IPS-15b (cell line): ENCODE data around the gene CUX1.
"Not testable (repeated sequence)": the region's sequence is repeated elsewhere in the genome, so short reads cannot be mapped to it uniquely, and the experiment has no call there.

ENCODE experiments used
- H3K27me3 ChIP-seq: one replicate; pipeline ENCODE4 v1.6.1; 2013; ENCODE audit warnings: low read length; ENCODE audit not compliant: control insufficient read depth, insufficient read depth
- H3K36me3 ChIP-seq: one replicate; pipeline ENCODE4 v1.6.1; 2013; ENCODE audit warnings: low read length; ENCODE audit not compliant: control insufficient read depth, insufficient read depth
- H3K4me1 ChIP-seq: one replicate; pipeline ENCODE4 v1.6.1; 2013; ENCODE audit warnings: mild to moderate bottlenecking, low read length; ENCODE audit not compliant: control insufficient read depth, insufficient read depth
- H3K4me3 ChIP-seq: one replicate; pipeline ENCODE4 v1.5.1; 2013; ENCODE audit warnings: low read depth, low read length
- H3K9ac ChIP-seq: one replicate; pipeline ENCODE4 v1.6.1; 2013; ENCODE audit warnings: low read depth, mild to moderate bottlenecking, low read length
- H3K9me3 ChIP-seq: one replicate; pipeline ENCODE4 v1.6.1; 2013; ENCODE audit warnings: mild to moderate bottlenecking, low read length; ENCODE audit not compliant: control insufficient read depth, insufficient read depth

Gene CUX1

DNA sequence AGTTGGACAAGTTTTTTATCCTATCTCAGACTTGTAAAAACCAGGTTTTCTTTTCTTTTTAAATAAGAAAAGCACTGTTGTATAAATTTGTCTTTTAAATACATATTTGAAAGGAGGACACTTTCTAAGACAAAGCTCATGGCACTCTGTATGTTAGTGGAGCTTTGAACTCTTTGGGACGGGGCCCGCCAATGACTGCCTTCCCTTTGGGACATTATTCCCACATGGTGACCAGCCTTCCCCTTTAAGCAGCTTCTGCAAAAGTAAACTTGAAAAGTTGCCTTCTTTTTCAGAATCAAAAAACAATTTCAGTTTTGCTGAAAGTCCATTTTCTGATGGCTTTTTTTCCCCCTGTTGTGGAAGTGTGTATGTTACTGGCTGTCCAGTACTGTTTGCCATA lies 1.8 kb downstream of the CUX1 start:
- Histone ChIP-seq H3K9me3 (no peaks in the 10 kb centered on the region), H3K9ac (no peak overlapping the region), H3K27me3 (peaks cover 6% of the 10 kb centered on the region), H3K36me3 (no peaks in the 10 kb centered on the region), H3K4me3 (no peak overlapping the region), H3K4me1 (peaks cover 21% of the 10 kb centered on the region)

DNA sequence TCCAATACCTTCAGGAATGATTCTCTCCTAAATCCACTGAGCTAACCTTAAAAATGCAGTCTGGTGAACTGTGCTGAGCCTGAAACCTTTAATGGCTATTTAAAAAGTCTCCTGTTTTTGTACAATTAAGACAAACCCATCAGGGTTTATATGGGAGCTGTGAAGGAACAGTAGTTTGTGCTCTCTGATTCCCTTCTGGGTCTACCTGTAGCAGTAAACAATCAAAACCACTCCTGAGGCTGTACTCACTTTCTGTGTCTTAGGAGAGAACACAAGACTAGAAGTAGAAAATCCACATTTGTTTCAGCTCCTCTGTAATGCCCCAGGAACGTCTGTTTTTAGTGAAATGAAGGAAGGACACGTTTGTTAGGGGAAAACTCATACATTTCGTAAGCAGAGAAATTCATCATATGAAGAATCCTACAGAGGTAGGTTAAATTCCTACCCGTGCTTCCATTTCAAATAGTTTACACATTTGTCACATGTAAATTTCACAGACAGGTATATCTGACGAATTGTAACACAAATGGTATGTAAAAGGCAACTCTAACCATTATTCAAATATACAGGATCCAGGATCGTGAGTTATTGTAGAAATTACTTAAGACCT lies 2.6 kb downstream of the CUX1 start:
- H3K4me3 ChIP-seq: no peak overlapping the region
- no peaks in the 10 kb centered on the region for H3K27me3 ChIP-seq
- H3K4me1 ChIP-seq: peaks cover 19% of the 10 kb centered on the region
- no peak overlapping the region for H3K9ac ChIP-seq
- no peaks in the 10 kb centered on the region for H3K9me3 ChIP-seq
- no peaks in the 10 kb centered on the region for H3K36me3 ChIP-seq

DNA sequence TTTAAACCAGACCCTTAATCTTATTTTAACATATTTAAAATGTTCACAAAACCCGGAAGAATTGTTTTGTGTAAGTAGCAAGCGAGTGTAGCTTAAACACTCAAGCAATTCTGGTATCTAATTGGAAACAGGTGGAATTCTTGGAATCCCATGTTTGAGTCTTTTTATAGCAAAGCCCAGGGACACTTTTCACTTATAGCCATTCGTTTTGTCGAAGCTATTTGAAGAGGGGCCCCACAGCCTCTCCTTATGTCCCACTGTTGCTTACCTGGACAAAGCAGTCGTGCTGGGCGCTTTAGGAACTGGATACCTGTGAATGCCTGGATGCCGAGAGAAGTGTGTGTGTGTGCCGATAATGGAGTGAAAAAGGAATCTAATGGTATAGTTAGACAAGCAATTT lies 3.3 kb downstream of the CUX1 start:
- H3K27me3 ChIP-seq: no peaks in the 10 kb centered on the region
- no peaks in the 10 kb centered on the region for H3K36me3 ChIP-seq
- no peak overlapping the region for H3K4me3 ChIP-seq
- no peak overlapping the region for H3K9ac ChIP-seq
- peaks cover 19% of the 10 kb centered on the region for H3K4me1 ChIP-seq
- H3K9me3 ChIP-seq: no peaks in the 10 kb centered on the region

DNA sequence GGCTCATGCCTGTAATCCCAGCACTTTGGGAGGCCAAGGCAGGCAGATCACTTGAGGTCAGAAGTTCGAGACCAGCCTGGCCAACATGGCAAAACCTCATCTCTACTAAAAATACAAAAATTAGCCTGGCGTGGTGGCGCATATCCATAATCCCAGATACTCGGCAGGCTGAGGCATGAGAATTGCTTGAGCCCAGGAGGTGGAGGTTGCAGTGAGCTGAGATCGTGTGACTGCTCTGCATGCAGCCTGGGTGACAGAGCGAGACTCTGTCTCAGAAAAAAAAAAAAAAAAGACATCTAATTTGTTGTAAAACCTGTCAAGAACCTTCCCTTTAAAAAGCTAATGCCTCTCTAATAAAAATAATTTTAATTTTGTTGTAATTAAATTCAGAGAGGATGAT lies 5.2 kb downstream of the CUX1 start:
- not testable (repeated sequence) for H3K9me3 ChIP-seq, H3K36me3 ChIP-seq, H3K9ac ChIP-seq, H3K4me3 ChIP-seq, H3K27me3 ChIP-seq
- H3K4me1 ChIP-seq: peaks cover 19% of the 10 kb centered on the region

DNA sequence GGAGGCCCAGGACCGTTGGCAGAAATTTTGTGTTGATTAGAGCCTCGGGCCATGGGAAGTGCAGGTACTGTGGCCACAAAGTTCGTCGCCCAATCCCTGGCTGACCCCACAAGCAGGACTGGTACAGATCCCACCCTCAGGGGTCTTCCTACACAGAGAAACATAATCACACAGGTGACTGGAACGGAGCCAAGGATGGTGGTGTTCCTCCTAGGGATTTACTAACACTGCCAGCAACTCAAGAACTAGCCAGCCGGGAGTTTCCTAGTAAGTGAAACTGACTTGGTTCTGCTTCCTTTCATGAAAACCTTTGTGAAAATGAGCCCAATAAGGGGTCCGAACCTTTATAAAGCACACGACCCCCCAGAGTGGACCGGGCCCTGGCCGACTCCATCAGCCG lies 5.7 kb downstream of the CUX1 start:
- peaks cover 19% of the 10 kb centered on the region for H3K4me1 ChIP-seq
- no peak overlapping the region for H3K4me3 ChIP-seq
- no peaks in the 10 kb centered on the region for H3K27me3 ChIP-seq
- peak overlapping the region; percentile 37 for H3K9ac ChIP-seq
- no peaks in the 10 kb centered on the region for H3K36me3 ChIP-seq
- no peaks in the 10 kb centered on the region for H3K9me3 ChIP-seq

DNA sequence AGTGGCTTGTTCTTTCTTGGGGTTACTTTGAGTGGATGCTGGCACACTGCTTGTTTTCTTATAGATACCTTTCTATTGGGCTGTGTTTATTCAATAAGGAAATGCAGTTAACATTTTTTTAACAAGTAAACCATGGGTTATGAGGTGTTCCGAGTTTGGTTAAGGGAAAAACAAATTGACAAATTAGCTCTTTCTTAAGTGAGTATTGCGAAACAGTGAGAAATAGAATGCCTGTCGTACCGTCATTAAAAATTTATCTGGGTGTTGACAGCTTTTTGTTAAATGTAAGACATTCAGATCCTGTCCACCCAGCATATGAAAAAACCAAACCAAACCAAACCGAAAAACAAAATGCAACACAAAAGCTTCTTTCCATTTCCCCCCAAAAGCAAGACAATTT lies 6.2 kb downstream of the CUX1 start:
- no peaks in the 10 kb centered on the region for H3K27me3 ChIP-seq
- H3K4me1 ChIP-seq: peaks cover 17% of the 10 kb centered on the region
- no peak overlapping the region for H3K4me3 ChIP-seq
- no peak overlapping the region for H3K9ac ChIP-seq
- H3K9me3 ChIP-seq: no peaks in the 10 kb centered on the region
- H3K36me3 ChIP-seq: no peaks in the 10 kb centered on the region

DNA sequence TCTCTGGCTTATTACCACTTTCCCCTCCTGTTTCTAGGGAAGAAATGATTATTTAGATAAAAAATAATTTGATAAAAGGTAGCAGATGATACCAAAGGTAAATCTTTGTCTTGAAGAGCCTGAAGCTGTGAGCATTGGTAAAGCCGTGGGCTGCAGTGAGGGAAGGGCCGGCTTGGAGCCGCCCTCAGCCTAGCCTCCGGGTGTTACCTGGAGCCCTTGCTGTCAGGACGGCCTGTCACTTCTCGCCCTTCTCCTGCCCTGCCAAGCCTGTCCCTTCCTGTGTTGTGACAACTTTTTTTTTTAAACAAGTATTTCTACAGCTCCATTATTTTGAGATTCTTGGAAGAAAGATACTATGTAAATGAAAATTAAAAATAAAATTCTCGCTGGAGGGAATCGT lies 7.0 kb downstream of the CUX1 start:
- Histone ChIP-seq H3K27me3 (no peaks in the 10 kb centered on the region), H3K4me3 (no peak overlapping the region), H3K4me1 (peaks cover 17% of the 10 kb centered on the region), H3K36me3 (no peaks in the 10 kb centered on the region), H3K9ac (no peak overlapping the region), H3K9me3 (no peaks in the 10 kb centered on the region)

DNA sequence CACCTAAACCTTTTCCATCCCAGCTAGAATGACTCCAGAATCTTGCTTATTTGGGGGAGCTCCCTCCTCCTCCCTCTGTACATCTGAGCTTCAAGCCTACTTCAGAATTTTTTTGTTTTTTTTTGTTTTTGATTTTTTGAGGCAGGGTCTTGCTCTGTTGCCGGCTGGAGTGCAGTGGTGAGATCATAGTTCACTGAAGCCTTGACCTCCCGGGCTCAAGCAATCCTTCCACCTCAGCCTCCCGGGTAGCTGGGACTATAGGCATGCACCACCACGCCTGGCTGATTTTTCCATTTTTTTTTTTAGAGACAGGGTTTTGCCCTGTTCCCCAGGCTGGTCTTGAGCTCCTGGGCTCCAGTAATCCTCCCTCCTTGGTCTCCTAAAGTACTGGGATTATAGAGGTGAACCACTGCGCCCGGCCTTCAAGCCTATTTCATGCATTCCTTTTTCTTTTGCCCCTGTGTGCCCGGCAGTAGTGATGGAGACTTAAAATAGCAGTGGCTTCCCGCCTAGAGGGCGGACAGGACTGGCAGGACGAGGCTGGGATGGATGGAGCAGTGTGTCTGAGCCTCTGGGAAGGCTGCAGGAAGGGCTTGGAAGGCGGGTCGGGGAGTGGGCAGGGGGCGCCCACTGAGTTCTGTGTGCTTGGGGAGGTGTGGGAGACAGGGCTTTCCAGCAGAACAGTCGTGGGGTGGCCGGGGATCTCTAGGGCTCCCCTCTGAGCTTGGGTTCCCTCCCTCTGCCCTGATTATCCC lies 8.8 kb downstream of the CUX1 start:
- H3K4me3 ChIP-seq: no peak overlapping the region
- no peaks in the 10 kb centered on the region for H3K36me3 ChIP-seq
- H3K9me3 ChIP-seq: no peaks in the 10 kb centered on the region
- no peaks in the 10 kb centered on the region for H3K27me3 ChIP-seq
- no peak overlapping the region for H3K9ac ChIP-seq
- H3K4me1 ChIP-seq: peaks cover 2% of the 10 kb centered on the region

DNA sequence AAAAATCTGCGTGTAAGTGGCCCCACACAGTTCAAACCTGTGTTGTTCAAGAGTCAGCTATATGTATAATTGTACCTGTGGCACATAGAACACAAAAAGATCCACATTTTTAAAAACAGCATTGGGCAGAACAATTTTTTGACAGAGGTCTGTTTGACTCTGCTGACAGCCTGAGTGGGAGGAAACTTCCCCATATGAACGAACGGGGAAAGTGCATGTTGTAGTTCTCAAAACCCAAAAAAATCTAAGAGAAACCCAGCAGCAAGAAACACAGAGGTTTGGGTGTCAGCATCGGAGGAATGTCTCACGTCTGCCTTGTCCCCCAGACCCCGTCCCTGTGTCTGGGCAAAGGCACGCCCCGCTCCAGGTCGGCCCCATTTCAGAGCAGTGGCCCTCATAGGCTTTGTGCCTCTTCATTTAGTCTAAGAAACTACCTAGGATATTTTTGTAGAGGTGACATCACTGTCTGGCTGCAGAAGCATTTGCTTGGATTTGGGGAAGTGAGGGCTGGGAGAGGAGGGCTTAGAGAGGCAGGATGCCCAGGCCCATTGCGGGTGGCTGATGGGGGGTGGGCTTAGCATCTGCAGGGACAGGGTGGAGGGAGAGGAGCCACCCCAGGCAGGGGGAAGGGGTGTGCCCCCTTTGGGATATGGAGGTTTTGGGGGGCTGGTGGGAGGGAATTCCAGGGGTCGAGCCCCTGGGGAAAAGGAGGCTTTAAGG lies 11.0 kb downstream of the CUX1 start:
- H3K9ac ChIP-seq: no peak overlapping the region
- no peak overlapping the region for H3K4me3 ChIP-seq
- H3K9me3 ChIP-seq: no peaks in the 10 kb centered on the region
- no peaks in the 10 kb centered on the region for H3K27me3 ChIP-seq
- no peaks in the 10 kb centered on the region for H3K4me1 ChIP-seq
- peaks cover 3% of the 10 kb centered on the region for H3K36me3 ChIP-seq

DNA sequence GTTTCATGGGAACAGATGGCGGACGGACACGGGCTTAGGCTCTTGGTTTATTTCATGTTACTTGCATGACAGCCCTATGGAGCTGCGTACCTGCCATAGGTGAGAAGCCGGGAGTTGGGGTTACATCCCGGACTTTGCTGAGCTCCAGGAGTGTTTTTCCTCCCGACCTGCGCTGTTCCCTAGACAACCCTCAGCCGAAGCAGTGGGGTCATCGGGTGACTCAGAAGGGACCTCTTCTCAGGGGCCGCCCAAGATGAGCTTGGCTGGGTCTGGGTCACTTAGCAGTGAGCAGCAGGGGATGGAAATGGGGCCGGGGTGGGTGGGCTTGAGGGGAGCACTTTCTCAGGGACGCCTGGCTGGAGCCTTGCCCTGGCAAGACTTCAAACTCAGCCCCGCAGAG lies 11.9 kb downstream of the CUX1 start:
- Histone ChIP-seq H3K27me3 (no peaks in the 10 kb centered on the region), H3K4me1 (no peaks in the 10 kb centered on the region), H3K36me3 (peaks cover 3% of the 10 kb centered on the region), H3K9me3 (no peaks in the 10 kb centered on the region), H3K9ac (no peak overlapping the region), H3K4me3 (no peak overlapping the region)

DNA sequence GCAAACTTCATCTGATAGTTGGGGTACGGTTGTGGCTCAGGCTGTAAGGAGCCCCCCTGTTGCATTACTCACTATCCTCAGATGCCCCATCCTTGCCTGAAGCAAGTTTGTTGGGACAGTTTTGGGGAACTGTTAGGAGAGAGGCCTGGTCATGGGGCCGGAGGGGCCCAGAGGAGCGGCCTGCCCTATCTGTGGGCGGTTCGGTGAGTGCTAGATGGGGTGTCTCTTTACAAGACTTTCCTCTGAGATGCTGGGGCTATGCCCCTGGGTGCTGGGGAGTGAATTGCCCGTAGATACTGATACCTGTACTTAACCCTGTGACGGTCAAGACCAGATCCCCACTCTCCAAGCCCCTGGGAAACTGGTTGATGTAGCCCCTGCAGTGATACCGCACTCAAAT lies 12.4 kb downstream of the CUX1 start:
- no peak overlapping the region for H3K9ac ChIP-seq
- H3K9me3 ChIP-seq: no peaks in the 10 kb centered on the region
- peaks cover 3% of the 10 kb centered on the region for H3K36me3 ChIP-seq
- no peak overlapping the region for H3K4me3 ChIP-seq
- H3K27me3 ChIP-seq: no peaks in the 10 kb centered on the region
- no peaks in the 10 kb centered on the region for H3K4me1 ChIP-seq

DNA sequence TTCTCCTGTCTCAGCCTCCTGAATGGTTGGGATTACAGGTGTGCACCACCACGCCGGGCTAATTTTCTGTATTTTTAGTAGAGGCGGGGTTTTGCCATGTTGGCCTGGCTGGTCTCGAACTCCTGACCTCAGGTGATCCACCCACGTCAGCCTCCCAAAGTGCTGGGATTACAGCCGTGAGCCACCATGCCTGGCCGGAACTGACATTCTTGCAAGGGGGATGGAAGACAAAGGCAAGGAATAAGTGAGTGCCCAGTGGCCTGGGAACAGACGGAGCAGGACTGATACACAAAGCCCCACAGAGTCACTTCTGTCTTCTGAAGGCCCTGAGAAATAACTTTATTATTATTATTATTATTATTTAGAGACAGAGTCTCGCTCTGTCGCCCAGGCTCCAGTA lies 14.0 kb downstream of the CUX1 start:
- not testable (repeated sequence) for H3K4me1 ChIP-seq, H3K36me3 ChIP-seq, H3K9ac ChIP-seq, H3K4me3 ChIP-seq, H3K27me3 ChIP-seq, H3K9me3 ChIP-seq
